K562 (cell line): ENCODE measurements around the gene FBXL13. TPM values are rescaled to one million over a fixed set of nuclear protein-coding genes. Genes with fewer than 3 reads are reported as not detected.

Source experiments
- CEBPG ChIP-seq, 3 experiments: fragments of 200-800 bp in 1 of 3; sonication (Bioruptor generic) in 1 of 3; sonication (generic) in 1 of 3; formaldehyde crosslinking in 1 of 3; IDR thresholded peaks in 2 of 3; conservative IDR thresholded peaks in 1 of 3; 2 replicates each; pipeline versions ENCODE4 v1.6.1 to v1.8.0; 2016 to 2022; ENCODE audit warnings: missing compliant biosample characterization in 2 of 3, missing genetic modification characterization in 2 of 3, mild to moderate bottlenecking in 1 of 3, missing genetic modification reagents in 1 of 3
- KDM1A ChIP-seq, 2 experiments: fragments of 450-650 bp; IDR thresholded peaks; 2 replicates each; pipeline ENCODE4 v1.6.1; 2016; ENCODE audit warnings: mild to moderate bottlenecking in 2 of 2
- PHB ChIP-seq: fragments of 250-450 bp; sonication (Bioruptor Pico); IDR thresholded peaks from 2 replicates; pipeline ENCODE4 v1.5.0; 2021
- RBM22 ChIP-seq: fragments of 200-400 bp; formaldehyde crosslinking; IDR thresholded peaks from 2 replicates; pipeline ENCODE4 v1.6.1; 2018; ENCODE audit warnings: low read length, low read depth; ENCODE audit not compliant: poor library complexity, severe bottlenecking
- RCOR1 ChIP-seq, 2 experiments: IDR thresholded peaks; 2 replicates each; pipeline ENCODE4 v1.6.1; 2012; ENCODE audit warnings: low read depth in 2 of 2, low read length in 2 of 2, borderline replicate concordance in 1 of 2, improper control_type of control experiment in 1 of 2
- SMARCA4 ChIP-seq: fragments of 450-650 bp; IDR thresholded peaks from 2 replicates; pipeline ENCODE4 v1.6.1; 2016
- ZNF232 ChIP-seq: sonication (generic); formaldehyde crosslinking; IDR thresholded peaks from 2 replicates; pipeline ENCODE4 v1.8.0; 2022; ENCODE audit warnings: mild to moderate bottlenecking, missing genetic modification reagents
- ZNF263 ChIP-seq: sonication (generic); formaldehyde crosslinking; IDR thresholded peaks from 2 replicates; pipeline ENCODE4 v1.8.0; 2022; ENCODE audit warnings: mild to moderate bottlenecking, missing genetic modification reagents, borderline replicate concordance
- polyA plus RNA-seq, 8 experiments: library from polyadenylated mRNA; depleted of rRNA in 4 of 8; stranded (reverse) in 5 of 8; unstranded in 3 of 8; fragments of >200 nt; fragmentation: Nextera tagmentation in 2 of 8; fragmentation: Illumina TruSeq in 1 of 8; extraction: Ambion mirVana in 2 of 8; extraction: Trizol in 1 of 8; gene quantifications; 2 replicates each; pipeline versions ENCODE4 v1.2.1 to v1.2.3, GENCODE V29; 2011 to 2014; ENCODE audit warnings: inconsistent platforms in 1 of 8, missing spikeins in 1 of 8
- total RNA-seq, 7 experiments: library from RNA; depleted of rRNA in 6 of 7; stranded (reverse); fragments of >200 nt in 6 of 7; fragmentation: Illumina TruSeq in 2 of 7; extraction: Trizol in 2 of 7; gene quantifications; 2 replicates each; pipeline versions ENCODE4 v1.2.1 to v1.2.3, GENCODE V29; 2011 to 2021; ENCODE audit warnings: low replicate concordance in 1 of 7
- TF ChIP-seq, protein P1 (sequence below), 2 experiments: IDR thresholded peaks; 2 replicates each; pipeline ENCODE4 v1.6.1; 2011; ENCODE audit warnings: borderline replicate concordance in 1 of 2, control low read depth in 1 of 2, low read depth in 1 of 2, low read length in 1 of 2, mild to moderate bottlenecking in 1 of 2, mixed read lengths in 1 of 2, moderate library complexity in 1 of 2; ENCODE audit not compliant: insufficient read depth in 1 of 2, insufficient read length in 1 of 2, poor library complexity in 1 of 2, severe bottlenecking in 1 of 2; ENCODE audit errors: extremely low read depth in 1 of 2
- TF ChIP-seq, protein P2 (sequence below): IDR thresholded peaks from 2 replicates; pipeline ENCODE4 v1.6.1; 2014; ENCODE audit warnings: antibody characterized with exemption
- TF ChIP-seq, protein P3 (sequence below): fragments of 250-450 bp; sonication (Bioruptor Pico); IDR thresholded peaks from 2 replicates; pipeline ENCODE4 v1.4.0; 2020; ENCODE audit warnings: mild to moderate bottlenecking, moderate library complexity

Gene FBXL13
- total and polyA plus RNA-seq, 9 of the 15 experiments (the other 6 are each of a cell fraction or from before 2014, with no cell fraction given) = 16.3 to 55.0 (median 25.4) TPM

DNA sequence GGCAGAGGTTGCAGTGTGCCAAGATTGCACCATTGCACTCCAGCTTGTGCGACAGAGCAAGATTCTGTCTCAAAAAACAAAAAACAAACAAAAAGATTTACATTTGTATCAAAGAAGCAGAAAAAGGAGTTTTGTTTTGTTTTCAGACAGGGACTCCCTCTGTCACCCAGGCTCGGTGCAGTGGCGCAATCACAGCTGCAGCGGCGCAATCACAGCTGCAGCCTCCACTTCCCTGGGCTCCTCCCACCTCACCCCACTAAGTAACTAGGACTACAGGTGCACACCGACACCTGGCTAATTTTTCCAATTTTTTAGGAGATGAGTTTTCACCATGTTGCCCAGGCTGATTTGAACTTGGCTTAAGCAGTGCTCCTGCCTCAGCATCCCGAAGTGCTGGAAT lies 2.2 kb upstream of the FBXL13 start (continued):
- TF ChIP-seq CEBPG (CRISPR knock-in tag; IDR thresholded peaks at IDR 0.05) (peak; percentile 56; the same call in 1 of the 2 replicates), CEBPG (tag; conservative IDR thresholded peaks at IDR 0.05 in 1 of 2, IDR thresholded peaks at IDR 0.05 in 1 of 2) (peak in 1 of 2 experiments; percentile 53; a peak in 2 of 4 replicates), PHB (CRISPR knock-in tag) (no peak), SMARCA4 (no peak), ZNF263 (no peak), RCOR1 (IDR thresholded peaks at IDR 0.05; ENCODE audit: borderline replicate concordance in 1 of 2, low read depth in 2 of 2, low read length in 2 of 2) (0 out of 4 replicates have a peak, but pooled peaks of 1 of the 2 experiments have one; percentile 27), ZNF232 (no peak), KDM1A (IDR thresholded peaks at IDR 0.05) (peak in 1 of 2 experiments; percentile 27; a peak in 1 of 4 replicates), RBM22 (no peak)
- TF ChIP-seq, protein P1, sequence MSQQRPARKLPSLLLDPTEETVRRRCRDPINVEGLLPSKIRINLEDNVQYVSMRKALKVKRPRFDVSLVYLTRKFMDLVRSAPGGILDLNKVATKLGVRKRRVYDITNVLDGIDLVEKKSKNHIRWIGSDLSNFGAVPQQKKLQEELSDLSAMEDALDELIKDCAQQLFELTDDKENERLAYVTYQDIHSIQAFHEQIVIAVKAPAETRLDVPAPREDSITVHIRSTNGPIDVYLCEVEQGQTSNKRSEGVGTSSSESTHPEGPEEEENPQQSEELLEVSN (IDR thresholded peaks at IDR 0.05; ENCODE audit: borderline replicate concordance in 1 of 2, extremely low read depth in 1 of 2, insufficient read depth in 1 of 2, insufficient read length in 1 of 2, low read depth in 1 of 2, low read length in 1 of 2, poor library complexity in 1 of 2, severe bottlenecking in 1 of 2) = no peak
- TF ChIP-seq, protein P2, sequence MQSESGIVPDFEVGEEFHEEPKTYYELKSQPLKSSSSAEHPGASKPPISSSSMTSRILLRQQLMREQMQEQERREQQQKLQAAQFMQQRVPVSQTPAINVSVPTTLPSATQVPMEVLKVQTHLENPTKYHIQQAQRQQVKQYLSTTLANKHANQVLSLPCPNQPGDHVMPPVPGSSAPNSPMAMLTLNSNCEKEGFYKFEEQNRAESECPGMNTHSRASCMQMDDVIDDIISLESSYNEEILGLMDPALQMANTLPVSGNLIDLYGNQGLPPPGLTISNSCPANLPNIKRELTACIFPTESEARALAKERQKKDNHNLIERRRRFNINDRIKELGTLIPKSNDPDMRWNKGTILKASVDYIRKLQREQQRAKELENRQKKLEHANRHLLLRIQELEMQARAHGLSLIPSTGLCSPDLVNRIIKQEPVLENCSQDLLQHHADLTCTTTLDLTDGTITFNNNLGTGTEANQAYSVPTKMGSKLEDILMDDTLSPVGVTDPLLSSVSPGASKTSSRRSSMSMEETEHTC = no peak
- TF ChIP-seq, protein P3, sequence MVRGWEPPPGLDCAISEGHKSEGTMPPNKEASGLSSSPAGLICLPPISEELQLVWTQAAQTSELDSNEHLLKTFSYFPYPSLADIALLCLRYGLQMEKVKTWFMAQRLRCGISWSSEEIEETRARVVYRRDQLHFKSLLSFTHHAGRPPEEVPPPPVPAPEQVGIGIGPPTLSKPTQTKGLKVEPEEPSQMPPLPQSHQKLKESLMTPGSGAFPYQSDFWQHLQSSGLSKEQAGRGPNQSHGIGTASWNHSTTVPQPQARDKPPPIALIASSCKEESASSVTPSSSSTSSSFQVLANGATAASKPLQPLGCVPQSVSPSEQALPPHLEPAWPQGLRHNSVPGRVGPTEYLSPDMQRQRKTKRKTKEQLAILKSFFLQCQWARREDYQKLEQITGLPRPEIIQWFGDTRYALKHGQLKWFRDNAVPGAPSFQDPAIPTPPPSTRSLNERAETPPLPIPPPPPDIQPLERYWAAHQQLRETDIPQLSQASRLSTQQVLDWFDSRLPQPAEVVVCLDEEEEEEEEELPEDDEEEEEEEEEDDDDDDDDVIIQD = no peak
